OCI-M1 (cell line): ENCODE data around the gene PAM16.
"Not testable (repeated sequence)": the region's sequence is repeated elsewhere in the genome, so short reads cannot be mapped to it uniquely, and the experiment has no call there.

Experiments
- DNase-seq: peaks from one replicate; lab custom pipeline; 2025; lab: John Stamatoyannopoulos, UW

PAM16 gene

DNA sequence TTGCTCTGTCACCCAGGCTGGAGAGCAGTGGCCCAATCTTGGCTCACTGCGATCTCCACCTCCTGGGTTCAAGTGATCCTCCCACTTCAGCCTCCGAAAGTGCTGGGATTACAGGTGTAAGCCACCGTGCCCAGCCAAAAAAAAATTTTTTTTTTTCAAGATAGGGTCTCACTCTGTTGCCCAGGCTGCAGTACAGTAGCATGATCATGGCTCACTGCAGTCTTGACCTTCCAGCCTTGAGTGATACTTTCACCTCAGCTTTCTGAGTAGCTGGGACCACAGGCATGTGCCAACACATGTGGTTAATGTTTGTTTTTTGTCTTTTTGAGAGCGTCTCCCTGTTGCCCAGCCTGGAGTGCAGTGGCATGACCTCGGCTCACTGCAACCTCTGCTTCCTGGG is 1.7 kb upstream of the PAM16 start:
- no peak for DNase-seq

DNA sequence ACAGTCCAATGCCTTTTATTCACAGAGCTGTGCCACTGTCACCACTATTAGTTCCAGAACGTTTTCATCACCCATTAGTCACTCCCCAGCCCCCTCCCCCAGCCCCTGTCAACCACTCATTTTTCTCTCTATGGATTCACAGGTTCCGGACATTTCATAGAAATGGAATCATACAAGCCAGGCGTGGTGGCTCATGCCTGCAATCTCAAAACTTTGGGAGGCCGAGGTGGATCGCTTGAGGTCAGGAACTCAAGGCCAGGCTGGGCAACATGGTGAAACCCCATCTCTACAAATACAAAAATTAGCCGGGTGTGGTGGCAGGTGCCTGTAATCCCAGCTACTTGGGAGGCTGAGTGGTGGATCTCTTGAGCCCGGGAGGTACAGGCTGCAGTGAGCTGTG is 759 bp upstream of the PAM16 start:
- DNase-seq: no peak

DNA sequence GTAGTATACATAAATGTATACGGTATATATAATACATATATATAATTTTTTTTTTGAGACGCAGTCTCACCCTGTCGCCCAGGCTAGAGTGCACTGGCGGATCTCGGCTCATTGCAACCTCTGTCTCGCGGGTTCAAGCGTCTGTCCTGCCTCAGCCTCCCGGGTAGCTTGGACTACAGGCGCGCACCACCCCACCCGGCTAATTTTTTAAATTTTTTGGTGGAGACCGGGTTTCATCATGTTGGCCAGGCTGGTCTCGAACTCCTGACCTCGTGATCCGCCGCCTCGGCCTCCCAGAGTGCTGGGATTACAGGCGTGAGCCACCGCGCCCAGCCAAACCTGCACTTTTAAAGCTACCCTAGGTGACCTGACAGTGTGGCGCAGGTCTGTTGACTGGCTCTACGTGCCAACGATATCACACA is 745 bp downstream of the PAM16 start:
- no peak for DNase-seq

DNA sequence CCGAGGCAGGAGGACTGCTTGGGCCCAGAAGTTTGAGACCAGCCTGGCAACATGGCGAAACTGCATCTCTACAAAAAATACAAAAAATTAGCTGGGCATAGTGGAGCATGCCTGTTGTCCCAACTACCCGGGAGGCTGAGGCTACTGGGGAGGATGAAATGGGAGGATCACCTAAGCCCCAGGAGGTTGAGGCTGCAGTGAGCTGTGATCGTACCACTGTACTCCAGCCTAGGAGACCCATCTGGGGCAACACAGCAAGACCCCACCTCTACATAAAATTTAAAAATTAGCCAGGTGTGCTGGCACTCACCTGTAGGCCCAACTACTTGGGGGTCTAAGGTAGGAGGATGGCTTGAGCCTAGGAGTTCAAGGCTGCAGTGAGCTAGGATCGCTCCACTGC is 1.8 kb downstream of the PAM16 start:
- DNase-seq: no peak

DNA sequence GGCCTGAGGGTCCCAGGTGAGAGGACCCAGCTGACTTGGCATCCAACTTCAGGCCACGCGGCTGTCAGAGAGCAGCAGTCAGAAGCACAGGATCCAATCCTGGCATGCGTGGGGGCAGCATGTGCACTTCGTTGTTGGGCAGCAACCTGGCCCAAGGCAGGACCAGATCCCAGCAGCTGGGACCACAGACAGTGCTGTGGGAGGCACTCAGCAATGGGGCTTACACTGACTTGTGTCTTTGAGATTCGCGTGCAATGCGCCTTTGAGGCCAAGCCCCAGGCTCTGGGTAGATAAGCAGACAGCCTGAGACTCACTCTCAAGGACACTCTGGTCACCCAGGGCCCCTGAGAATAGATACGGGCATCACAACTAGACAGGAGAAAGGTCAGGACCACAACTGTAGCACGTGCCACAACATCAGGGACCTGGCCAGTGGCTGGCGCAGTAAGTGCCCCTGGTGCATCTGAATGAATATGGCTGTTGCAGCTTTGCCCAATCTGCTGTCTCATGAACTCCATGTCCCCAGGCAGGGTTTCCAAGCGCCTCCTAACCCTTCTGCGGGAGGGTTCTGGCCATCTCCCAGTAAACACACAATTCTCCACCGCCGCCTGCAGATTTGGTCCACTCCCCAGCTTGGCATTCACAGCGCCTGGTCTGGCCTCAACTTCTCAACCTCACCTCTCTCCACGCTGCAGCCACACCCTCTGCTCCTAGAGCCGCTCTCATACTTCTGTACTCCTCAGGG is 3.2 kb downstream of the PAM16 start:
- DNase-seq: peak; percentile 91

DNA sequence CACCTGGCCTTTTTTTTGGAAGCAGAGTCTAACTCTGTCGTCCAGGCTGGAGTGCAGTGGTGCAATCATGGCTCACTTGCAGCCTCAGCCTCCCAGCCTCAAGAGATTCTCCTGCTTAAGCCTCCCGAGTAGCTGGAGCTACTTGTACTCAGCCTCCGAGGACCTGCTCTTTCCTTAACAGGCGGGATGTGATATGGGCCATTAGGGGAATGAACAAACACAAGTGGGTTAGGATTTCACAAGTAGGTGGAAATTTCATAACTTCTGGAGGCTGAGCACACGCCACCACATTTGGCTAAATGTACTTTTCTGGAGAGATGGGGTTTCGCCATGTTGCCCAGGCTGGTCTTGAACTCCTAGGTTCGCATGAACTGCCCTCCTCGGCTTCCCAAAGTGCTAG is 4.1 kb downstream of the PAM16 start:
- DNase-seq: no peak

DNA sequence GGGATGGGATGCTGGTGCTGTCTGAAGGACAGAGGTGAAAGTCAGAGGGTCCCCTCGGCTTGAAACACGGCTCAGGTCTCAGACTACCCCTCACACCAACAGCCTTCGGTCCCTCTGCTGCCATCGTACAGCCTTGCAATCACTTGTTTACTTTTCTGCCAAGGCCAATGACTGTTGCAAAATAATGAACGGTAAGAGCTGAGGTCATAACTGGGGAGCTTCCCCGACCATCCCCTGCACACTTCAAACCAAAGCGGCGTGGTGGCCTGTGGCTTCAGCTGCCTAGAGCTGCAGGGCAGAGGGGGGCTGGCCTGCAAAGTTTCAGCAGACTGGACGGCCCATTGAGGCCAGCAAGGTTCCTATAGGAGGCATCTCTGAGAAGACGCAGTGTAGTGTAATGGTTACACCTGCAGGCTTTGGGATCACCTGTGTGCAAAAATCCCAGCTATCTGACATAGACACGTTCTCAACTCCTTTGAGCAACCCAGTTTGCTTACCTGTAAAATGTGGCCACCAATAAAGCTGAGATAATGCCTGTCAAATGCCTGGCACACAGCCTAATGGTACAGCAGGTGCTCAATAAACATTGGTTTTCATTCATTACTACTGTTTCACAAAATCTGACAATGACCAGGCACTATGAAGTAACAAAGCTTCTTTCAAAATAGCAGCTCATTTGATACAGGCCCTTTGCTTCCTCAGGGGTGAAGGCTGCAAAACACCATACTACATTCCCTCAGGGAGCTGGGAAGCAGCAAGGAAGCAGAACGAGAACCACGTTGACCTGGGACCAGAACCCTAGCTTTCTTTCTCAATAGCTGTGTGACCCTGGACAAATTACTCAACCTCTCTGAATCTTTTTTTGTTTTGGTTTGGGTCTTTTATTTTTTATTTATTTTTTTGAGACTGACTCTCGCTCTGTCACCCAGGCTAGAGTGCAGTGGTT is 5.0 kb downstream of the PAM16 start:
- no peak for DNase-seq

DNA sequence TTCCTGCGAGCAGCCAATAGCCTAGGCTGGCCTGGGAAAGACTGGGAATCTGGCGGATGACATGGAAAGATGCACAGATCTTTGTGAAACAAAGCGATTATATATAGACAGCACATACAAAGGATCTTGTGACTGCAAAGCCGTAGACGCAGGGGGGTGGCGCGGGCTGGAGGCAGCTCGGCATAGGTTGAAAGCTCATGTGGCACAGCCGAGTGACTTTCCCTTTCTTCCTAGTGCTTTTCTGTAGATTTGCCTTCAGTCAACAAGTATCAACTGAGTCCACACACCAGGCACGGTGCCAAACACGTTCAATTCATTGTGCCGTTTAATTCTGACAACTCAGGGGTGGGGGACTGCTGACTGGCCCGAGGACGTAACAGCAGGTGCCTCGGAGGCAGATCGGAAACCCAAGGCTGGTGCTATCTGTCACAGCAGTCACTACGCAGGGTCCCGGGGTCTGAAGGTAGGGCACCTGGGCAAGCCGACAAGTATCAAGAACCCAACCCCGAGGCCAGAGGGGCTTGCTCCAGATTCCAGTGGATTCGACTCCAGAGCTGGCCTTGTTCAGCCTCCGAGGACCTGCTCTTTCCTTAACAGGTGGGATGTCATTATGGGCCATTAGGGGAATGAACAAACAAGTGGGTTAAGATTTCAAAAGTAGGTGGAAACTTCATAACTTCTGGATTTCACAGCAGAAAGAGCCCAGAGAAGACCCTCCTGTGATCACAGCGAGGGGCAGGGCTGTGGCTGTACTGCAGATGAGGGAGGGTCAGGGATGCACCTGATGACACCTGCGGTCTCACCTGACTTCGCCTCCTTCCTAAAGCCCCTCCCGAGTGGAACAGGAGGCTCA is 5.9 kb downstream of the PAM16 start:
- DNase-seq: no peak

DNA sequence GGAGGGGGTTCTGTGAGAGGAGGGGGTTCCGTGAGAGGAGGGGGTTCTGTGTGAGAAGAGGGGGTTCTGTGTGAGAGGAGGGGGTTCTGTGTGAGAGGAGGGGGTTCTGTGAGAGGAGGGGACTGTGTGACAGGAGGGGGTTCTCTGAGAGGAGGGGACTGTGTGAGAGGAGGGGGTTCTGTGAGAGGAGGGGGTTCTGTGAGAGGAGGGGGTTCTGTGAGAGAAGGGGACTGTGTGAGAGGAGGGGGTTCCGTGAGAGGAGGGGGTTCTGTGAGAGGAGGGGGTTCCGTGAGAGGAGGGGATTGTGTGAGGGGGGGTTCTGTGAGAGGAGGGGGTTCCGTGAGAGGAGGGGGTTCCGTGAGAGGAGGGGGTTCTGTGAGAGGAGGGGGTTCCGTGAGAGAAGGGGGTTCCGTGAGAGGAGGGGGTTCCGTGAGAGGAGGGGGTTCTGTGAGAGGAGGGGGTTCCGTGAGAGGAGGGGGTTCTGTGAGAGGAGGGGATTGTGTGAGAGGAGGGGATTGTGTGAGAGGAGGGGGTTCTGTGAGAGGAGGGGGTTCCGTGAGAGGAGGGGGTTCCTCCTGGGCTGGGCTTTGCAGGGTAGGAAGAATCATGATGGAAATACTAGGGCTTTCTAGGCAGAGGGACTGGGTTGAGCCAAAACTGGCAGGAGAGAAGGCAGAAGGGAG is 6.7 kb downstream of the PAM16 start:
- not testable (repeated sequence) for DNase-seq

DNA sequence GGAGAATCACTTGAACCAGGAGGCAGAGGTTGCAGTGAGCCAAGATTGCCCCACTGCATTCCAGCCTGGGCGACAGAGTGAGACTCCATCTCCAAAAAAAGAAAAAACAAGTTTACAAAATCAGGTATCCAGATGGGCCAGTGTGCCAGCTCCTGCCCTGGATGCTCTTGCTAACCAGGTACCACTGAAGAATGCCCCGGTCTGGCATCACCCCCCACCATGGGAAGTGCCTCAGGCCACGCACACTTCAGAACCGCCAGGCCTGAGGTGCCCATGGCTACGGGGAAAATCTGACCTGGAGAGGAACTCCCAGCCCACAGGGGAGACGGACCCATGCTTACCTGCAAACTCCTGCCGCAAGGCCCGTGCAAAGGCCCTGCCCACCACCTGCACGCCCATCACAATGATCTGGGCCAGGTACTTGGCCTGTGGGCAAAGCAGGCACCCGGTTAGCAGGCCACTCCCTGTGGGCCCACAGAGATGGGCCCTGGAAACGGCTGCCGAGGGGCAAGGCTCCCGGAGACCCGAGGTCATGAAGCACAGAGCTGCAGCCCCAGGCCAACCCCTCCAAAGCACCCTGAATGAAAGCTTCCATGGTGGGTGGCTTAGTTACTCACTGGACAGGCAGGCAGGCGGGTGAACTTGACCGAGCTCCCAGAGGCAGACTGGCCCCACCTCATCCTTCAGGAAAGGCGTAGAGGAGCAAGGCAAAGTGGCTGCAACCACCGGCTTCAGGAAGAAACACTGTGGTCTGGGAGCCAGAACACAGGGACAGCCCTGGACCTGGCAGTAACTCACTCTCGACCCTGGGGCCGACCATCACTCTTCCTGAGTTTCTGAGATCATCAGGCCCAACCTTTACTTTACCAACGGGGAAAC is 8.0 kb downstream of the PAM16 start:
- DNase-seq: no peak

DNA sequence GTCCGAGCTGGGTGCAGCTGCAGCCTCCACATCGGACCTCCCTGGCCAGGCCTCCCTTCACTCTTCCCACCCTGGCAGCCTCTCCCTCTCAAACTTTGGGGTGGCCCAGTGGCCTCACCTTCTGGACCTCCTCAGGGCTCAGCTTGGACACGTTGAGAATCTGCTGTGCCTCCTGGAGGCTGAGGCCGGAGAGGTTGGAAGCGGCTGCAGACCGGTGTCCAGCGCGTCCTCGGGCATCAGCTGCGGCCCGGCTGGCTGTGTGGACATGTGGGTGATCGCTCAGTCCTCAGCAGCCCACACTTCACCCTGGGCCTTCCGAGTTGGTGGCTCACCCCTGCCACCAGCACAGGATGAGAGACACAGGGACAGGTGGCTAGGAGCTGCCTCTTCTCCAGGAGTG is 9.9 kb downstream of the PAM16 start:
- DNase-seq: no peak

DNA sequence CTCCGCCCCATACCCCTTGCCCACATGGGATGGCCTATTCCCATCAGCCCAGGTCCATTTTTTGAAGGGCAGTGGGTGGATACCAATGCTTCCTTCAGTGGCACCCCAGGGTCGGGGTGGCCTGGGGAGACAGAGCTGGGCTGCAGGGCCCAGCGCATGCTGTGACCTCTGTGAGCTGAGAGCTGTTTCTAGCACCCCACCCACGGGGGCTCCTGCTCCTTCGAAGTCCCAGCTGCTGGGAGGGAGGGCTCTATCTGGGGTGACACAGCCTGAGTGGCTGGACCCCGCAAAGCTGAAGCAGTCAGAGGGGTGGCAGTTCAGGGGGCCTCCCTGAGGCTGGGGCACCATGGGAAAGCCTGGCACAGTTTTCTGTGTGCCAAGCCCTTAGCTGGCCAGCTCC is 10.7 kb downstream of the PAM16 start:
- DNase-seq: no peak

DNA sequence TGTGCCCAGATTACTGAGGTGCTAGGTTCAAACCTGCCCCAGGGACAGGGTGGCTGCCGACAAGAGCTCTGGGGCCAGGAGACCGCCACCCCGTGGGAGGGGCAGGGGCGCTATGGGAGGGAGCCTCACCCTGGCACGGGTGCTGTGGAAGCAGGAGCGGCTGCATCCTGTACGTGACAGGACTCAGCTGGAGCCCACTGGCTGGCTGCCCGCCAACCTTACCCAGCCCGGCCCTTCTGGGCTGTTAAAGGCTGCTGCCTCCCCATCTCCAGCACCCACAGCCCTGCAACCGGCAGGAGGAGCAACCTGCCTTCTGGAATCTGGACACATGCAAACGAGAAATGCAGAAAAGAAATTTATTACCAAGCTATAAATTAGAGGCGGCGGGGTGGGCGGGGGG is 11.2 kb downstream of the PAM16 start:
- no peak for DNase-seq

DNA sequence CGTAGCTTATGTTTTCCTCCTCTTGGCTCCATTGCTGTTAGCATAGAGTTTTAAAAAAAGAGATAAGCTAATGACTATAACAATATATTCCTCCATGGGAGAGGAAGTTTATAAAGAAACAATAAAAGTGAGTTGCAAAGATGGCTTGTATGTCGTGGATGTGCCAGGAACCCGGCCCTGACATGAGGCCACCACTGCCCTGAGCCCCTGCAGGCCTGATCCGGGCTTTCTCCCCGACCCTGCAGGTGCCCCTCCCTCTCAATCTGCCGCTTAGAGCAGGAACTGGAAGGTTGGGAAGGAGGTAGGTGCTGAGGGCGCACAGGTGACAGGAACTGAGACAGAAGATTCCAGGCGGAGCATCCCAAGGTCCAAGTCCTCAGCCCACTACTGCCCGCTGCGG is 11.7 kb downstream of the PAM16 start:
- DNase-seq: no peak

DNA sequence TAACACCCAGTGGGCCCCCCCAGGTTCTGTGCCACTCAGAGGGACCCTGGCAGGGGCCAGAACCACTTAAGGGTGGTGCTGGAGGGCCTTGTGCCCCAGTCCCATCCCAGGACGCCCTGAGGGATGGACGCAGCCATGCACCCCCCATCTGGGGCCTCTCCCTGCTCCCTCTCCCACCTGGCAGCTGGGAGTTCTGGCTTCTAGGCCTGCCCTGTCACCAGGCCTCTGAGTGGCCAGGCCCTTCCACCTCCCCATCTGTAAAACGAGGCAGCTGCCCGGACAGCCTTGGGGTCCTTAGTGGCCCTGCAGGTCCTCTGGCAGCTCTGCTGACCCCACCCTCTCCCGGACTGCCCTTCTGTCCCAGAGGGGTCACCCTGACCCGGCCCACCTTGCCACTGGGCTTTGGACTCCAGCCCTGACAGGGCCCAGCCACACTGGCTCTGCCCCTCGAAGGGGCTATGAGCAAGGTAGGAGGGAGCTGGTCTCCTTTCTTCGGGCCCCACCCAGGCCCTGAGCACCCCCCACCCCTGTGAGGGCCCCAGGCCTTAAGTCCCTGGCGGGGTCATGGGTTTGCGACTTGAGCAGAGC is 12.3 kb downstream of the PAM16 start:
- no peak for DNase-seq

DNA sequence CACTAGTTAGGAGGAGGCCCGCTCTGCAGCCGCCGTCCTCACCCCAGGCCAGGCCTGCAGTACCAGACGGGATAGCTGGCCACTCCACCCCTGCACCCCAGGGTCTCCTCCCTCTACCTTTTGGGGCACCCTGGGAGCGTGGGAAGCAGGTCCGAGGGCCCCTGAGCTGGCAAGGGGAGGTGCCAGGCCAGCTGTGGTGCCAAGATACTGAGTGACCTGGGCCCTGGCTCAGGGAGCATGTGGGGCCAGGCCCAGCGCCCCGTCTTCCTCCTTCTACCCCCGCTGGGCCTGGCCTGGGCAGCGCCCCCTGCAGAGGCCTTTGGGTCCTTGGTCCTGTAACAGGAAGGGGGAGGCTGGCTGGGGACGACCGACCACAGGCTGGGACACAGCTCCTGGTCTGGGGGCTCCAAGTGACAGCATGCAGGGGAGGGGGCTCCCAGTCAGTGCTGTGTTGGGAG is 13.0 kb downstream of the PAM16 start:
- no peak for DNase-seq

DNA sequence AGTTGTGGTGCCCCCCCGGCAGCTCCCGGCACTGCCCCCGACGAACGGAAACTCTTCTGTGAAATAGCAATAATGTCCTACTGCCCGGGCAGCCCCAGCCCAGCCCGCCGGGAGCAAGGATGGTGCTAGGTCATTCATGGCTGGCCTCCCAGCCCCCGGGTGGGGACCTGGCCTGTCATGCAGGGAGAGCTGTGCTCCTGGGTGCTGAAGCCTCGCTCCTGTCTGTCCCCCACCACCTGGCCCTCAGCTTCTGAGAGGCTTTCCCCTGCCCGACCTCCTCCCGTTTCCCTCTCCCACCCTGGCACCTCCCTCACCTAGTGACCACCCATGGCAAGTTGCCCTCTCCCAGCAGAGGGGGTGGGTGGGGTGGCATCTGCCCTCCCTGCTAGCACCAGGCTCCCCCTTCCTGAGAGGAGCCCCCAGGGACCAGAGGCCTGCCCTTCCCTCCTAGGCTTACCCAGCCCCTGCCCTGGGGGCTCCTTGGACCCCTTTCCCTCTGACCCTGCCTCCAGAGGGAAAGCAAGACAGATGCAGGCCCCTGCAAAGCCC is 13.5 kb downstream of the PAM16 start:
- DNase-seq: no peak

DNA sequence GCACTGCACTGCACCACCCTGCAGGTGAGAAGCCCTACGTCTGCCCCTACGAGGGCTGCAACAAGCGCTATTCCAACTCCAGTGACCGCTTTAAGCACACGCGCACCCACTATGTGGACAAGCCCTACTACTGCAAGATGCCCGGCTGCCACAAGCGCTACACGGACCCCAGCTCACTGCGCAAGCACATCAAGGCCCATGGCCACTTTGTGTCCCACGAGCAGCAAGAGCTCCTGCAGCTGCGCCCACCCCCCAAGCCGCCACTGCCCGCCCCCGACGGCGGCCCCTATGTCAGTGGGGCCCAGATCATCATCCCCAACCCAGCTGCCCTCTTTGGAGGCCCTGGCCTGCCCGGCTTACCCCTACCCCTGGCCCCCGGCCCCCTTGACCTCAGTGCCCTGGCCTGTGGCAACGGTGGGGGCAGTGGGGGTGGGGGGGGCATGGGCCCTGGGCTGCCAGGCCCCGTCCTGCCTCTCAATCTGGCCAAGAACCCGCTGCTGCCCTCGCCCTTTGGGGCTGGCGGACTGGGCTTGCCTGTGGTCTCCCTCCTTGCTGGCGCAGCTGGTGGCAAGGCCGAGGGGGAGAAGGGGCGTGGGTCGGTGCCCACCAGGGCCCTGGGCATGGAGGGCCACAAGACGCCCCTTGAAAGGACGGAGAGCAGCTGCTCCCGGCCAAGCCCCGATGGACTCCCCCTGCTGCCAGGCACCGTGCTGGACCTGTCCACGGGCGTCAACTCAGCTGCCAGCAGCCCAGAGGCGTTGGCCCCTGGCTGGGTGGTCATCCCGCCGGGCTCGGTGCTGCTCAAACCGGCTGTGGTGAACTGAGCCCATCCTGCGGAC is 14.2 kb downstream of the PAM16 start:
- no peak for DNase-seq
